SK-N-MC (cell line): Measurements from ENCODE around the gene BCAS3.

Source experiments
- EZH2 ChIP-seq: fragments of 200-600 bp; sonication (generic); IDR thresholded peaks from one replicate; pipeline ENCODE4 v1.6.1; 2017; ENCODE audit warnings: antibody characterized with exemption
- FOXP2 ChIP-seq: optimal IDR thresholded peaks from 2 replicates; pipeline ENCODE3; 2011; ENCODE audit warnings: mild to moderate bottlenecking, moderate library complexity; ENCODE audit not compliant: insufficient read depth; ENCODE audit errors: extremely low read length, control extremely low read depth
- POLR2AphosphoS5 ChIP-seq: IDR thresholded peaks from 2 replicates; pipeline ENCODE4 v1.6.1; 2012; ENCODE audit warnings: mild to moderate bottlenecking, low read depth, low read length, borderline replicate concordance

DNA sequence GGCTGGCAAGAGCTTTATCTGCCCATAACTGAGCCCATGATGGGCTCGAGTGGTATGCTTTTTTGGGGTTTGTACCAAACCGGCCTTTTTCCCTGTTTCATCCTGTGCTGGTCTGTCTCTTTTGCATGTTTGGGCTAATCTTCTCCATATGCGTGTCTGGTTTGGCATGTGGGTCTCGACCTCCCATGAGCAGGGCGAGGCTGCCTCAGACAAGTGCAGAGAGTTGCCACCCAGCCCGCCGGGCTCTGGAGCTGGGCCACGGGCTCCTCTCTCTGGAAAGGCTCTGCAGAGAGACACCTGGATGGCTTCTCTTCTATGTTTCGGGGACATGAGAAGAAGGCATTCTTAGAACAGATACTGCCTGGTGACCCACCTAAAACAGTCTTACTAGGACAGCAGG lies 654.2 kb downstream of the BCAS3 start:
- no peak for TF ChIP-seq POLR2AphosphoS5
- TF ChIP-seq EZH2, result no peak
- no peak for TF ChIP-seq FOXP2
